HG03135 (cell line): ENCODE results near the gene COL13A1.

Source experiments
- ATAC-seq: cut with Tn5 transposase; IDR thresholded peaks from one replicate; pipeline ENCODE4 v1.9.1; 2021; ENCODE audit warnings: mild to moderate bottlenecking, moderate library complexity; ENCODE audit not compliant: unreplicated experiment

COL13A1 gene

GRCh38 chr10:69801434-69802315 lies at the start of gene COL13A1:
TSS of gene COL13A1 (plus strand) at chr10:69801906. CDS start at chr10:69802424, 518 bp downstream.
- no peak for ATAC-seq

- ATAC-seq: no peak
Observed at GRCh38 chr10:69752479-69752878, 49.2 kb upstream of the COL13A1 start.

- ATAC-seq: no peak
Observed at GRCh38 chr10:69756279-69756678, 45.4 kb upstream of the COL13A1 start.

- no peak for ATAC-seq
Observed at GRCh38 chr10:69757206-69757552, 44.5 kb upstream of the COL13A1 start.

- no peak for ATAC-seq
Observed at GRCh38 chr10:69757553-69758309, 44.0 kb upstream of the COL13A1 start.

- ATAC-seq: no peak
Observed at GRCh38 chr10:69758310-69758728, 43.4 kb upstream of the COL13A1 start.

GRCh38 chr10:69759641-69760040 lies 42.1 kb upstream of the COL13A1 start:
- no peak for ATAC-seq

- ATAC-seq: no peak
Observed at GRCh38 chr10:69760072-69760471, 41.6 kb upstream of the COL13A1 start.

GRCh38 chr10:69761320-69761719 lies 40.4 kb upstream of the COL13A1 start:
- no peak for ATAC-seq

GRCh38 chr10:69766161-69766910 lies 35.4 kb upstream of the COL13A1 start:
- ATAC-seq: no peak

GRCh38 chr10:69767793-69768192 lies 33.9 kb upstream of the COL13A1 start:
- no peak for ATAC-seq

- no peak for ATAC-seq
Observed at GRCh38 chr10:69768386-69768785, 33.3 kb upstream of the COL13A1 start.

- ATAC-seq: no peak
Observed at GRCh38 chr10:69769395-69769992, 32.2 kb upstream of the COL13A1 start.

- ATAC-seq: no peak
Observed at GRCh38 chr10:69772933-69773704, 28.6 kb upstream of the COL13A1 start.

GRCh38 chr10:69774596-69774995 lies 27.1 kb upstream of the COL13A1 start:
- no peak for ATAC-seq

GRCh38 chr10:69780077-69780476 lies 21.6 kb upstream of the COL13A1 start:
- no peak for ATAC-seq

- no peak for ATAC-seq
Observed at GRCh38 chr10:69781576-69781975, 20.1 kb upstream of the COL13A1 start.

- no peak for ATAC-seq
Observed at GRCh38 chr10:69783515-69783914, 18.2 kb upstream of the COL13A1 start.

GRCh38 chr10:69786791-69787190 lies 14.9 kb upstream of the COL13A1 start:
- ATAC-seq: no peak

- ATAC-seq: no peak
Observed at GRCh38 chr10:69787681-69788080, 14.0 kb upstream of the COL13A1 start.
